ENCODE measurements around the gene TEAD3.
"Not testable (repeated sequence)": the region's sequence is repeated elsewhere in the genome, so short reads cannot be mapped to it uniquely, and the experiment has no call there.

The TEAD3 gene
- 0 to 1.9 (median 0.98) reads per million in 9 experiments for total RNA-seq

GRCh38 chr6:35496841-35497570 is at the start of gene TEAD3:
TEAD3 (minus strand) TSS chr6:35497079.
- Mint-ChIP-seq H3K4me3 (peak within 1 kb of the TSS; percentile 77 to 79), H3K27ac (peak within 1 kb of the TSS in 1 of 2 donors; percentile 62), H3K9me3 (no peaks in the 10 kb centered on the region), H3K36me3 (ENCODE audit: insufficient read depth) (no peaks in the 10 kb centered on the region), H3K4me1 (ENCODE audit: low read depth in 2 of 2) (peaks cover 16 to 17% of the 10 kb centered on the region in 2 donors), H3K27me3 (peaks cover 29 to 39% of the 10 kb centered on the region in 2 donors)
- ATAC-seq (replicated peaks): peak; percentile 68
- peak; percentile 19 to 46 (median 39) for DNase-seq

DNA sequence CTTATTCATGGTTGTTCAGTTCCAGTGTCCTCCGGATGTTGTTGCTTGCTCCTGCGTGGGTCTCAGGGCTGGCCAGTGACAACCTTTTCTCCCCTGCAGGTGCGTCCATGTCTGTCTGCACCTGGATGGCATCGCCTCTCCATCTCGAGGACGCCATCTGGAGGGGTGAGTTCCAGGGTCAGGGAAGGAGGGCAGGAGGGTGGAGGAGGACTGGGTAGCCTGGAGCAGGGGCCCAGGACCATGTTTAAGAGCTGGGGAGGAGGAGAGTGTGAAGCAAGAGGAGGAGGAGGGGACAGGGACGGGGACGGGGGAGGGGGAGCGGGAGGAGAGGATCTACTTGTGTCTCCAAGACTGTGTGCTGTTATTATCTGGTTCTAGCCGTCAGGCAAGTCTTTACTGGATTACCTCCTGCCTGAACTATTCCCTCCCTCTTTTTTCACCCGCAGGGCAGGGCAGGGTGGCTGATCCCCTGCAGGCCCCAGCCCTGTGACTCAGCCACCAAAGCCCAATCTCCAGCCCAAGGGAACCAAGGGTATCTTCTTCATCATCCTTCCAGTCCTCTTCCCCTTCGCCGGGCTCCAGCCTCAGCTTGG is 48.0 kb upstream of the TEAD3 start:
- ATAC-seq (replicated peaks) (no peak), DNase-seq (no peak)
- Mint-ChIP-seq H3K4me3 (no peak overlapping the region), H3K27me3 (no peaks in the 10 kb centered on the region), H3K36me3 (ENCODE audit: insufficient read depth) (no peaks in the 10 kb centered on the region), H3K27ac (no peak overlapping the region), H3K9me3 (no peaks in the 10 kb centered on the region), H3K4me1 (ENCODE audit: low read depth in 2 of 2) (peaks cover 0 to 2% of the 10 kb centered on the region in 2 donors)

DNA sequence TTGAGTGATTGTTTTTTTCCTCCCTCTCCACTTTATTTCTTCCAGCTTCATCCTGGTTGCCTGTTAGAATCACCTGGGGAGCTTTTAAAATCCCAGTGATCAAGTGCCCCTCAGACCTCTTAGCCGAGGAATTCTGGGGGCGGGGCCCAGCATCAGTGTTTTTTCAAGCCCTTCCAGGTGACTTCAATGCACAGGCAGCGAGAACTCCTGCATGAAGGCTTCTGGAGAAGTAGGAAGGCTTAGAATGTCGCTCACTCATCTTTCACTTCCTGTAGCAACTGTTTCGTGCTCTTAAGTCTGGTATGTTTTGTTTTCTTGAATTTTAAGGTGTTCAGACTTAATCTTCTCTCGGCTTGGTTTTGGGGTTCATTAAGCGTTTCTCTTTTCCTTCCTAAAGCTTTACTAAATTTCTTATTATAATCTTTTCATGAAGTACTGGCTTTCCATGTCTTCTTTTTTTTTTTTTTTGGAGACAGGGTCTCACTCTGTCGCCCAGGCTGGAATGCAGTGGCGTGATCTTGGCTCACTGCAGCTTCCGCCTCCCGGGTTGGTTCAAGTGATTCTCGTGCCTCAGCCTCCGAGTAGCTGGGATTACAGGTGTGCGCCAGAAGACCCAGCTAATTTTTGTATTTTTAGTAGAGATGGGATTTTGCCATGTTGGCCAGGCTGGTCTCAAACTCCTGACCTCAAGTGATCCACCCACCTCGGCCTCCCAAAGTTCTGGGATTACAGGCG is 46.7 kb upstream of the TEAD3 start:
- H3K4me3 Mint-ChIP-seq: no peak overlapping the region
- H3K27ac Mint-ChIP-seq: peak overlapping the region in 1 of 2 donors; percentile 69
- no peaks in the 10 kb centered on the region for H3K36me3 Mint-ChIP-seq (ENCODE audit: insufficient read depth)

GRCh38 chr6:35541836-35542235 is 45.0 kb upstream of the TEAD3 start:
- no peak overlapping the region for H3K4me3 Mint-ChIP-seq

More for the DNA sequence above, 46.7 kb upstream of the TEAD3 start:
- ATAC-seq (replicated peaks) (no peak), DNase-seq (no peak)
- no peaks in the 10 kb centered on the region for H3K9me3 Mint-ChIP-seq
- H3K27me3 Mint-ChIP-seq: no peaks in the 10 kb centered on the region
- H3K4me1 Mint-ChIP-seq (ENCODE audit: low read depth in 2 of 2): peaks cover 0 to 2% of the 10 kb centered on the region in 2 donors

GRCh38 chr6:35539223-35539622 is 42.3 kb upstream of the TEAD3 start:
- peak overlapping the region in 1 of 2 donors; percentile 67 for H3K27ac Mint-ChIP-seq
- no peak overlapping the region for H3K4me3 Mint-ChIP-seq
- DNase-seq (no peak), ATAC-seq (replicated peaks) (no peak)
- H3K4me1 Mint-ChIP-seq (ENCODE audit: low read depth in 2 of 2): peaks cover 3 to 5% of the 10 kb centered on the region in 2 donors
- H3K36me3 Mint-ChIP-seq (ENCODE audit: insufficient read depth): no peaks in the 10 kb centered on the region
- no peaks in the 10 kb centered on the region for H3K9me3 Mint-ChIP-seq
- peaks cover 10 to 15% of the 10 kb centered on the region in 2 donors for H3K27me3 Mint-ChIP-seq

More at GRCh38 chr6:35541836-35542235, 45.0 kb upstream of the TEAD3 start:
- no peak overlapping the region for H3K27ac Mint-ChIP-seq
- DNase-seq: no peak
- H3K27me3 Mint-ChIP-seq: no peaks in the 10 kb centered on the region
- H3K4me1 Mint-ChIP-seq (ENCODE audit: low read depth in 2 of 2): peaks cover 0 to 2% of the 10 kb centered on the region in 2 donors
- no peaks in the 10 kb centered on the region for H3K36me3 Mint-ChIP-seq (ENCODE audit: insufficient read depth)
- H3K9me3 Mint-ChIP-seq: no peaks in the 10 kb centered on the region
- ATAC-seq (replicated peaks): no peak

- not testable (repeated sequence) for H3K9me3 Mint-ChIP-seq; H3K36me3 Mint-ChIP-seq (ENCODE audit: insufficient read depth); H3K4me1 Mint-ChIP-seq (ENCODE audit: low read depth in 2 of 2); H3K4me3 Mint-ChIP-seq; ATAC-seq (replicated peaks); H3K27ac Mint-ChIP-seq; DNase-seq
- H3K27me3 Mint-ChIP-seq: peaks cover 14 to 27% of the 10 kb centered on the region in 2 donors
Observed at GRCh38 chr6:35535847-35536246, 39.0 kb upstream of the TEAD3 start.

DNA sequence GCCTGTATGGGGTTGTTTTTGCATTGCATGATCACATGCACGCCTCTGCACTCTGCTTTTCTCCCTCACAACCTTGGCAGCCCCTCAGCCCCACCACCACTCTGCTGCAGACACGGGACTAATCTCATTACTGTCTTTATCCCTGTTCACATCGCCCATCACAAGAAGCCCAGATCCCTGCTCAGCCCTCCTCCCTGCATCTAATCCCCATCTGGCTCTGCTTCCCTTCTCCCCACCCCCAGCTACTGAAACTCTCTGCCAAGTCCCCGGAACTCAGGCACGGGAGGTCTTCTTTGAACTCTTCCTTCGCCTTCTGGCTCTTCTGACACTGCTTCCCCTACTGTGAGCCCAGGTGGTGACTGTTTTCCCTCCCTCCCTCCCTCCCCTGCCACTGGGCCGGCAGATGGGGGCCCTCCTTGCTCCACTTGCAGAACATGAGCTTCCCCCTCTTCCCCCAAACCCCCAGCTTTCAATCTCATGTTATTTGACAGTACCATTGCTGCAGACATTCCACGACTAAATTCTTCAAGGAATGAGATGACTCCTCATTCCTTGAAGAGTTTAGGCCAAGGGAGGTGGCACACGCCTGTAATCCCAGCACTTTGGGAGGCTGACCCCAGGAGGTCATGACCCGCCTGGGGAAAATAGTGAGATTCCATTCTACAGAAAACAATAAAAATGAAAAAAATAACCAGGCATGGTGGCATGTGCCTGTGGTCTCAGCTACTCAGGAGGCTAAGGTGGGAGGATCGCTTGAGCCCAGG is 37.7 kb upstream of the TEAD3 start:
- no peaks in the 10 kb centered on the region for H3K9me3 Mint-ChIP-seq
- peaks cover 14 to 27% of the 10 kb centered on the region in 2 donors for H3K27me3 Mint-ChIP-seq
- no peak overlapping the region for H3K4me3 Mint-ChIP-seq
- DNase-seq: no peak
- peaks cover 5 to 8% of the 10 kb centered on the region in 2 donors for H3K4me1 Mint-ChIP-seq (ENCODE audit: low read depth in 2 of 2)
- H3K27ac Mint-ChIP-seq: no peak overlapping the region
- H3K36me3 Mint-ChIP-seq (ENCODE audit: insufficient read depth): peaks cover 5% of the 10 kb centered on the region
- no peak for ATAC-seq (replicated peaks)

DNA sequence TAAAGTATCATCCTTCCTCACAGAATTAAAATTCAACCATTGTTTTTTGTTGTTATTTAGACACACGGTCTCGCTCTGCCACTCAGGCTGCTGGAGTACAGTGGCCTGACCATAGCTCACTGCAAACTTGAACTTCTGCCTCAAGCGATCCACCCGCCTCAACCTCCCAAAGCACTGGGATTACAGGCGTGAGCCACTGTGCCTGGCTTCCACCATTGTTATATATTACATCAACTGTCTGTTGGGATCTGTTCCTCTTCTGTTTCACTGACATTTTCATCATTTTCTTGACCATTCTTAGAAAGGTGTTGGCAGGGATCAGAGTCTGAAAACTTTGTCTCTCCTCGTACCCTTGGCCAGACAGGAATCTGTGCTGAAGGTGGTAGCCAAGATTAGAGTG is 37.1 kb upstream of the TEAD3 start:
- ATAC-seq (replicated peaks): no peak
- peaks cover 5 to 8% of the 10 kb centered on the region in 2 donors for H3K4me1 Mint-ChIP-seq (ENCODE audit: low read depth in 2 of 2)
- no peak overlapping the region for H3K4me3 Mint-ChIP-seq
- H3K27ac Mint-ChIP-seq: no peak overlapping the region
- peaks cover 5% of the 10 kb centered on the region for H3K36me3 Mint-ChIP-seq (ENCODE audit: insufficient read depth)
- no peaks in the 10 kb centered on the region for H3K9me3 Mint-ChIP-seq
- H3K27me3 Mint-ChIP-seq: peaks cover 14 to 27% of the 10 kb centered on the region in 2 donors
- no peak for DNase-seq

GRCh38 chr6:35532126-35532525 is 35.2 kb upstream of the TEAD3 start:
- H3K27ac Mint-ChIP-seq: no peak overlapping the region
- ATAC-seq (replicated peaks) (no peak), DNase-seq (no peak)
- H3K4me1 Mint-ChIP-seq (ENCODE audit: low read depth in 2 of 2): peaks cover 5 to 13% of the 10 kb centered on the region in 2 donors
- peaks cover 14 to 27% of the 10 kb centered on the region in 2 donors for H3K27me3 Mint-ChIP-seq
- no peaks in the 10 kb centered on the region for H3K9me3 Mint-ChIP-seq
- H3K4me3 Mint-ChIP-seq: no peak overlapping the region
- peaks cover 5% of the 10 kb centered on the region for H3K36me3 Mint-ChIP-seq (ENCODE audit: insufficient read depth)

DNA sequence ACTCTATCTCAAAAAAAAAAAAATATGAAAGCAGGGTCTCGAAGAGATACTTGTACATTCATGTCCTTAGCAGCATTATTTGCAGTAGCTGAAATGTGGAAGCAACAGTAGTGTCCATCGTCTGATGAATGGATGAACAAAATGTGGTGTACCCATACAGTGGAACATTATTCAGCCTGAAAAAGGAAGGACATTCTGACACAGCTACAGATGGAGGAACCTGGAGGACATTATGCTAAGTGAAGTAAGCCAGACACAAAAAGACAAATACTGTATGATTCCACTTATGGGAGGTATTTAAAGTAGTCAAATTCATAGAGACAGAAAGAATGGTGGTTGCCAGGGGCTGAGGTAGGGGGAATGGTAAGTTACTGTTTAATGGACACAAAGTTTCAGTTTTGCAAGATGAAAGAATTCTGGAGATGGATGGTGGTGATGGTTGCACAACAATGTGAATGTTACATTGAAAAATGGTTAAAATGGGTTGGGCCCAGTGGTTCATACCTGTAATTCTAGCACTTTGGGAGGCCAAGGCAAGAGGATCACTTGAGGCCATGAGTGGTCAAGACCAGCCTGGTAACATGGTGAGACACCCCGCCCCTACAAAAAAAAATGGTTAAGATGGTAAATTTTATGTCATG is 27.6 kb upstream of the TEAD3 start:
- DNase-seq: no peak
- Mint-ChIP-seq H3K4me3 (peak overlapping the region in 1 of 2 donors; percentile 67), H3K27me3 (no peaks in the 10 kb centered on the region), H3K36me3 (ENCODE audit: insufficient read depth) (peaks cover 11% of the 10 kb centered on the region), H3K4me1 (ENCODE audit: low read depth in 2 of 2) (peaks cover 18 to 38% of the 10 kb centered on the region in 2 donors), H3K9me3 (no peaks in the 10 kb centered on the region), H3K27ac (peak overlapping the region in 1 of 2 donors; percentile 90)
- no peak for ATAC-seq (replicated peaks)

GRCh38 chr6:35522660-35523658 is 26.1 kb upstream of the TEAD3 start:
- Mint-ChIP-seq H3K4me1 (ENCODE audit: low read depth in 2 of 2) (peaks cover 18 to 37% of the 10 kb centered on the region in 2 donors), H3K4me3 (peak overlapping the region; percentile 55 to 67), H3K27me3 (no peaks in the 10 kb centered on the region), H3K27ac (peak overlapping the region; percentile 49 to 90), H3K9me3 (no peaks in the 10 kb centered on the region), H3K36me3 (ENCODE audit: insufficient read depth) (peaks cover 11% of the 10 kb centered on the region)
- ATAC-seq (replicated peaks) (peak; percentile 95), DNase-seq (peak; percentile 67 to 75 (median 74))

GRCh38 chr6:35522151-35522550 is 25.3 kb upstream of the TEAD3 start:
- ATAC-seq (replicated peaks): no peak
- H3K27me3 Mint-ChIP-seq: no peaks in the 10 kb centered on the region
- DNase-seq: no peak
- H3K9me3 Mint-ChIP-seq: no peaks in the 10 kb centered on the region
- H3K27ac Mint-ChIP-seq: peak overlapping the region; percentile 6 to 49
- peaks cover 18 to 34% of the 10 kb centered on the region in 2 donors for H3K4me1 Mint-ChIP-seq (ENCODE audit: low read depth in 2 of 2)
- H3K4me3 Mint-ChIP-seq: peak overlapping the region; percentile 55 to 67
- H3K36me3 Mint-ChIP-seq (ENCODE audit: insufficient read depth): peaks cover 11% of the 10 kb centered on the region

Measured in effector memory CD8-positive, alpha-beta T cell (primary cell).